Left lobe of liver (tissue), 2 donors: Measurements from ENCODE around the gene RHOBTB1. TPM values are rescaled to one million over a fixed set of nuclear protein-coding genes. Genes with fewer than 3 reads are reported as not detected.

ENCODE experiments used
- ATAC-seq: fragments of 200-7000 bp; cut with Tn5 transposase; one replicate; pipeline ENCODE4 v1.9.1; 2020; ENCODE audit warnings: mild to moderate bottlenecking, moderate library complexity
- DNase-seq: peaks from one replicate; pipeline ENCODE4 v3.0.0-alpha.2; 2020; ENCODE audit warnings: low spot score
- total RNA-seq: library from RNA; stranded (reverse); gene quantifications from one replicate; pipeline ENCODE4 v1.2.1, GENCODE V29; 2021
- donor health status: DM: no; HTN: no; CAD: no; lungs with moderate emphysema.
- donor health status: DM: no; HTN: yes; CAD: no.

RHOBTB1 gene
- total RNA-seq, 1 donor from 2014 or later, result 3.6 TPM

GRCh38 chr10:60967260-60967659 is 23.3 kb upstream of the RHOBTB1 start:
- no peak for ATAC-seq

GRCh38 chr10:60965696-60966095 is 21.7 kb upstream of the RHOBTB1 start:
- ATAC-seq, result no peak
- no peak for DNase-seq

More at GRCh38 chr10:60967260-60967659, 23.3 kb upstream of the RHOBTB1 start:
- no peak for DNase-seq

DNA sequence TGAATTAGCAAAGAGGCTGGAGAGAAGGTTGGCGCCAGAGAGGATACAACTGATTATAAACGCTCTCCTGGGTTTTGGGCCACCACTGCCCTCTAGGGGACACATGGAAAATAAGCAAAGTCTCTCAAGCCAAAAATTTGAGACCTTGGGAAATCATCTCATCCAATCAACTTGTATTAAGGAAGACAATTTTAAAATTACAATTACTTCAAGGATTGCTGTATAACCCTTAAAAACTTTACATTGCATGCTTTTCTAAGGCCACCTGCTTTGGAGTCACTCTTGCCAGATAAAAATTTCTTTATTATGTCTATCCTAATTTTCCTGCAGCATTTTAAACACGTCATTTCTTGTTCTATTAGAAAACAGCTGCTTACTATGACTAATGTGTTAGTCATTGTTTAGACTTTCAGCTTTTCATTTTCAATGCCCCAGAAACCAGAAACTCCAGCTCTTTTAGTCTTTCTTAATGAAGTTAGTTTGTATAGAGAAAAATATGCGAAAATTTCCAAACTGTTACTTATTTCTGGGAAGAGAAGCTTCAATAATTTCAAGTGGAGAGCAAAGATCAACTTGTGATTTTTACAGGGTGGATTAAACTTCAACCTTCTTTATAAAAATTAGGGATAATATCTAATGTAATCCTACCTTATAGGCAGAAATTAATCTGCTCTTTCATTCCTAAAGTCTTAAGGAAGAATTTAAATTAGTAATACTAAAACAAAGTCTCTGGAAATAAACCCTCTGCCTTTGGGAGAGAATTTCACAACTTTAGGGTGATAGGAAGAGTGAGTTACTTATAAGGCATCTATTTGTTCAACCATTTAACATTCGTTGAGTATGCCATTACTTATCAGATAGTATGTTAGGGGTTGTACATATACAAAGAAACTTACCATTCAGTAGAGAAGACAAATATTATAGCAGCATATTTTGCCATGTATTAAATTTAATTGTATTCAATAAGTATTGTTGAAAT is 20.6 kb upstream of the RHOBTB1 start:
- ATAC-seq (peak; percentile 98), DNase-seq (peak; percentile 66)

DNA sequence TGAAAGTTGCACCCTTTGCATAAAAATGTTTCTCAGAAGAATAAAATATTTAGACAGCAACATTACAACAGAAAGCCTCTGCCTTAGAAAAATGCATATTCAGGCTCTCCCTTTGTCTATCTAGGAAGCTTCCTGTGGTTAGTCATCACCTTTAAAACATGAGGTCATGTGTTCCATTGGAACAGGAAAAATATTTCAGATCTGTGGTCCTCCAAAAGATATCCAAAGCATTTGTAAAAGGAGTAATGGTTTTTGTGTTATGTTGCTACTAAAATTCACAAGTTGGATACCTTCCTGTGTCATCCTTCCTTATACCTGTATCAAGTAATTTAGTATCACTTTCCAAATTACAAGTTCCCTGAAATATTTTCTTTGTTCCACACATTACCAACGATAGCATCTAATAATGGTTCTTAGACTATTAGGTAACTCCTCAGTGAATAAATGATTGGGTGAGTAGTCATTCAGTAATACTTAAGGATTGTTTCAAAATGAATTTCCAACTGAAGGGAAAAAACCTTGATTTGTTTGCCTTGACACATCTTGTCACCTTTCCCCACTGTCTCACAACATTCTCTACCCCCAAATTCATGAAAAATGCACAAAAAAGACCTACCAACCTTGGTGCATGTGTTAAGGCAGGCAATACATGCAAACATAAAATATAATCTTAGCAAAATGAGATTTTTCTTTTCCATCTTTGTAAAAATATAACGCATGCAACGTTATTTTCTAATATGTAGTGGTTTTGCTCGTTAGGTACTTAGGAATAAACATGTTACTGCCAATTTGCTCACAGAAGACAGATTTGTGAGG is 19.7 kb upstream of the RHOBTB1 start:
- DNase-seq (no peak), ATAC-seq (no peak)

- DNase-seq (no peak), ATAC-seq (no peak)
Measured at GRCh38 chr10:60962946-60963345, 19.0 kb upstream of the RHOBTB1 start.

DNA sequence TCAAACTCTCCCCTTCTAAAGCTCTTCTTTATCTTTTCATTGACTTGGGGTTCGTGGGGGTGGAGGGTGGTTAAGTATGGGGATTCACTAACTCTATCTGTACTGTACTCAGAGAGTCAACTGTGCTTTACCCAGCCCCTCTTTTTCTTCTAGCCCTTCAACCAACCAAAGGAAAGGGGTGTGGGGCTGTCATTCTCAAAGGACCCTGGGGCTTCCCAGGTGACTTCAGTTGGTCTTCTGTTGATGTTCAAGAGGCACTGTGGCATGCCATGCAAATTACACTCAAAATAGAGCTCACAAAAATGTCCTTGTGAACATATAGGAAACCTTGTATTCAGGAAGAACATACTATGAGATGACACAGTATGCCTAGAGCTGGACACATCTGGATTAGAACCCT is 16.9 kb upstream of the RHOBTB1 start:
- no peak for ATAC-seq
- no peak for DNase-seq

GRCh38 chr10:60960031-60960430 is 16.0 kb upstream of the RHOBTB1 start:
- no peak for ATAC-seq
- no peak for DNase-seq

GRCh38 chr10:60958892-60959601 is 15.1 kb upstream of the RHOBTB1 start:
- ATAC-seq (no peak), DNase-seq (no peak)

DNA sequence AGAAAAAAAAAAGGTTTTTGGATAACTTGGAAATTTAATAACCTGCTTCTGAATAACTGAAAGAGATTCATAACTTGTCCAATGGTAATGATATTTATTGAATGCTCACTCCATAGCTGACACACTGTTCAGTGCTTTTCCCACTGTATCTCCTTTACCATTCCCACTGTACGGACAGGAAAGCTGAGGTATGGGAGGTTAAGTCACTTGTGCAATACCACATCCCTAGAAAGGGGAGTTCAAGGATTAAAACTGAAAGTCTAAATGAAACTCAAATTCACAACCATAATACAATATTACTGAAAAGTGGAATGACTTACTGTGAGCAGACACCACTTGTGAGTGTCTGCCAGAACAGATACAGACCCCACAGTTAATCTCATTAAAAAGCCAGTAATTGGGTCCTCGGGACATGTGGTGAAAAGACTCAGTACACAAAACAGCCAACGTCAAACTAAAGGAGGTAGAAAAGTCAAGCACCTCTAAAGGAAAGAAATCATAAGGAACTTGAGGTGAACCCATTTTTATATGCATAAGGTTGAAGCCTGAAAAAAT is 13.8 kb upstream of the RHOBTB1 start:
- DNase-seq (no peak), ATAC-seq (no peak)

GRCh38 chr10:60955957-60956425 is 12.0 kb upstream of the RHOBTB1 start:
- no peak for ATAC-seq
- DNase-seq, result no peak

DNA sequence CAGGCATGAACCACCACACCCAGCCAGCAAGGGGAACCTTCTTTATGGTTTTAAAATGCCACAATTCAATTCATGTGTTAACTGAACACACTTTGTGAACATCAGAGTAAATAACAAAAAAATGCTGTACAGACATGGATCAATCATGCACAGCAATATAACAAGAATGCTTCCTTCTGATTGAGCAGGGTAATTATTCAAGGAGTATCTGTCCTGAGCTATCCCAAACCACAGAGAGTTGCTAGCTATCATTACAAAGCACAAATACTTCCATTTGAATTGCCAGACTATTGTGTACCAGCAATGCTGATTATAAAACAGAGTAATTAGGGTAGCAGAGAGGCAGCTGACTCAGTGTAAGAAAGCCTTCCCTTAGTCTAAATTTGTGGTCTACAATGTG is 11.3 kb upstream of the RHOBTB1 start:
- ATAC-seq (no peak), DNase-seq (no peak)

DNA sequence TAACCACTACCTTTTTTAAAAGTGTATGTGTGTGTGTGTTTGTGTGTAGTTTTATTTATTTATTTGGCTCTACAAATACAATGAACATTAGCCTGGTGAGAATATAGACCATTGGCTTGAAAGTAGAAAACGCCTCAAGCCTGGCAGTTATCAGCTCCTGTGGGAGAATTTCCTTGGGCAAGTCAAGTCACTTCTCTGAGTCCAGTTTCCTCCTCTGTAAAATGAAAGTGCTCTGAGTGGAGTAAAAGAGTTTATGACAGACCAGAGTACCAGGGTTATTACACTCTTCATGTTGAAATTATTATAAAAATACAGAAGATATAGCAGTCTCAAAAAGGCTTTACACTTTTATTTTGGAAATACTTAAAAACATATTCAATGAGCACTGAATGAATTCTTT is 10.1 kb upstream of the RHOBTB1 start:
- ATAC-seq (no peak), DNase-seq (no peak)

DNA sequence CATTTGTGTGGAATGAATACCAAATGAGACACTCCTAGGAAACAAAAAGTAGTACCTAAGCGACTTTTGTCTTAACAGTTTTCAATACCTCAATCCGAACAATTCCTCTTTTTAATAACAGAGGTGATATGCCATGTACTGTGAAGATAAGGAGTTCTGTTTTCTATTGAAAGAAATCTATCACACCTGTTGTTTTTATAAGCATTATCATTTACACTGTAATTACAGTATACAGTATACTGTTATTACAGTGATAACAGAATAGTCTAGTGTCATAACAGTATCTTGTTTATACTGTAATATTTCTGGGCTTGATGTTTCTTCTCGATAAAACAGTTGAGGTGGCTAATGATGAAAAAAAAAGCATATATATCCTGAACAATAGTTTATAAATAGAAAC is 9.4 kb upstream of the RHOBTB1 start:
- DNase-seq (no peak), ATAC-seq (no peak)

DNA sequence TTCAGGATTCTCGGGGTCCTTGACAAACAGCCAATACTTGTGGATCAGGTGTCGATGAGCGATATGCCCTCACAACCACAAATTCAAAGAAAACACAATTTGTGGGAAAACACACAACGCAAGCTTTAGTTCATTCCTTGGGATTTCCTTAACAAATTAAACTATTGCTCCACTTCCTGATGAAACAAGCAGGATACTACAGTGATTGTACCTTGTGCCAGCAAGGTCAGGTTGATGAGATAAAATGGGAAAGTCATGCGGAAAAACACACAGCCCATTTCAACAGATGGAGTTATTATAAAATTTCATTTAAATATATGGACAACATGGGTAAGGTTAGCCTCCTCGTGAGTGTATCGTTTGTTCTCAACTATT is 8.8 kb upstream of the RHOBTB1 start:
- ATAC-seq (no peak), DNase-seq (no peak)

GRCh38 chr10:60952067-60952845 is 8.3 kb upstream of the RHOBTB1 start:
- ATAC-seq (no peak), DNase-seq (no peak)

DNA sequence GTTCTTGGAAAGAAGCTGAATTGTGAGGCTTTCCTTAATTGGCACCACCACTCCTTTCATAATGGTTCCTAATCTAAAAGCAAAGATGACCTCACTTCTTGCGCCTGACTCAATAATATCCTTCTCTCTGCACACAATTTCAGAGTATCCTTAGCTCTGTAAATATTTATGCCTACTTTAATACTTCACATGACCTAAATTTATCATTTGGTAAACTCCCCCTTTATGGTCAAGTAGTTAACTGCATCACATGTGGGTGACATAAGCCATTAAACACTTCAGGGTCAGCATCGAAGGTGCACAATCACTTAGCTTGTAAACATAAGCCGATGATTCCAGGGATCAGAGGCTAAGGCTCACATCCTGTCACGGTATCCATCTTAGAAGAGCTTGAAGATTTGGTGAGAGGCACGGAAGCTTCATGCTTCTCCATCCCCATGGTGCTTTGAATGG is 7.3 kb upstream of the RHOBTB1 start:
- ATAC-seq, result no peak
- DNase-seq, result no peak

DNA sequence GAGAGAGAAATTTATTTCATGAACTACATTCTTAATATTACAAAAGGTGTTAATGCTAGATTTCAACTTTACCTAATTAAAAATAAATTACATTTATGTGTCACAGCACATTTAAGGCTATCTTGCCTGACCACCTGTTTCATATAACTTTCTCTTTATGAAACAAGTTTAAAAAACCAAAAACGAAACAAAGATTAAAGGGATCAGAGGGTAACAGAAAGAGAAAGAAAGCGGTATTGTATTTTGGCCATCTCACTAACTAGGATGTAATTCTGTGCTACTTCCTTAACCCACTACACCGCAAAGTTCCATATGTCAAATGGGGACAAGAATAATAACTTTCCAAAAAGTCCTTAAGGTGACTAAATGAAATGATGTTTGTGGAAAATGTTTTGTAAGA is 6.3 kb upstream of the RHOBTB1 start:
- DNase-seq, result no peak
- no peak for ATAC-seq

GRCh38 chr10:60948851-60949250 is 4.9 kb upstream of the RHOBTB1 start:
- ATAC-seq, result no peak
- DNase-seq, result no peak

DNA sequence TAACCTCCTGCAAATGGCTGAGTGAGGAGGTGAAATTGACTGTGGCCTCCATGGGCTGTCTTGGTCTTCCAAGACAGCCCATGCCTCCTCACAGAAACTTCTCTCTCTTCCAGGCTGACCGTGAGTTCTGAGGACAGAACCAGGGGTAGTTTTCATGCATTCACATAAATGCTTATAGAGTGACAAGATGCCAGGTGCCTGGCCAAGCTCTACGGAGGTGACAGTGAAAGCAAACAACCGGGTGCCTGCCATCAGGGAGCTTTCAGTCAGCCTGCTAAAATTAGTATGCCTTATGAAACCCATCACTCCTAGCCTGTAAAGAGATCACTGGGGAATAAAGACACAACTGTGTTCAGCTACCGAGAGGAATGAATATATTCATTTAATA is 919 bp upstream of the RHOBTB1 start:
- ATAC-seq (no peak), DNase-seq (no peak)
